Naive B cell (primary cell): ENCODE measurements around the gene CAMK1D. TPM values are rescaled to one million over a fixed set of nuclear protein-coding genes. Genes with fewer than 3 reads are reported as not detected.
A peak's percentile ranks its signal among the peaks of the same experiment; 100 is the strongest.

Experiments used
- ATAC-seq, 2 donors: fragments of 150-1000 bp; cut with Tn5 transposase; 2 replicates each; pipeline ENCODE4 v1.10.0; 2021; ENCODE audit warnings: low read depth in 2 of 2, mild to moderate bottlenecking in 2 of 2, moderate library complexity in 2 of 2
- DNase-seq: peaks from one replicate; pipeline ENCODE4 v3.0.0; 2022
- H3K27ac Mint-ChIP-seq, 6 donors: one replicate each; pipeline ENCODE4 v1.8.0; 2020 to 2022; ENCODE audit warnings: mild to moderate bottlenecking in 6 of 6, mixed read lengths in 6 of 6, moderate library complexity in 5 of 6, inconsistent platforms in 2 of 6
- H3K27me3 Mint-ChIP-seq, 3 donors: one replicate each; pipeline ENCODE4 v1.8.0; 2021 to 2022; ENCODE audit warnings: mixed read lengths in 3 of 3, mild to moderate bottlenecking in 1 of 3
- H3K36me3 Mint-ChIP-seq, 2 donors: one replicate each; pipeline ENCODE4 v1.8.0; 2020 to 2022; ENCODE audit warnings: mixed read lengths in 2 of 2, inconsistent platforms in 1 of 2, mild to moderate bottlenecking in 1 of 2
- H3K4me1 Mint-ChIP-seq, 3 donors: one replicate each; pipeline ENCODE4 v1.8.0; 2020 to 2022; ENCODE audit warnings: mixed read lengths in 3 of 3, inconsistent platforms in 1 of 3, mild to moderate bottlenecking in 1 of 3, moderate library complexity in 1 of 3
- H3K4me3 Mint-ChIP-seq, 8 donors: one replicate each; pipeline ENCODE4 v1.8.0; 2020 to 2022; ENCODE audit warnings: mild to moderate bottlenecking in 8 of 8, mixed read lengths in 8 of 8, moderate library complexity in 8 of 8, inconsistent platforms in 2 of 8
- H3K9me3 Mint-ChIP-seq, 7 donors: one replicate each; pipeline ENCODE4 v1.8.0; 2020 to 2022; ENCODE audit warnings: mixed read lengths in 7 of 7, mild to moderate bottlenecking in 5 of 7, inconsistent platforms in 2 of 7, moderate library complexity in 1 of 7
- polyA plus RNA-seq, 6 donors: library from polyadenylated mRNA; unstranded; fragments of 300-500 nt; fragmentation: Illumina TruSeq; gene quantifications; one replicate each; pipeline ENCODE4 v1.2.3, GENCODE V29; 2021; ENCODE audit warnings: low read depth in 6 of 6

Gene CAMK1D
- polyA plus RNA-seq, 6 donors from 2014 or later: 12.2 to 54.1 (median 35.6) TPM

GRCh38 chr10:12509016-12509793, 159.9 kb downstream of the CAMK1D start:
- H3K4me1 Mint-ChIP-seq: peaks cover 52 to 91% (median 87%) of the 10 kb centered on the region in 3 donors
- peak overlapping the region in 1 of 8 donors; percentile 20 for H3K4me3 Mint-ChIP-seq
- H3K27ac Mint-ChIP-seq: peak overlapping the region; percentile 2 to 90 (median 64)
- peaks cover 0 to 6% of the 10 kb centered on the region in 2 donors for H3K36me3 Mint-ChIP-seq
- ATAC-seq (peak; percentile 36 to 42), DNase-seq (no peak)
- no peaks in the 10 kb centered on the region for H3K9me3 Mint-ChIP-seq
- H3K27me3 Mint-ChIP-seq: no peaks in the 10 kb centered on the region

DNA sequence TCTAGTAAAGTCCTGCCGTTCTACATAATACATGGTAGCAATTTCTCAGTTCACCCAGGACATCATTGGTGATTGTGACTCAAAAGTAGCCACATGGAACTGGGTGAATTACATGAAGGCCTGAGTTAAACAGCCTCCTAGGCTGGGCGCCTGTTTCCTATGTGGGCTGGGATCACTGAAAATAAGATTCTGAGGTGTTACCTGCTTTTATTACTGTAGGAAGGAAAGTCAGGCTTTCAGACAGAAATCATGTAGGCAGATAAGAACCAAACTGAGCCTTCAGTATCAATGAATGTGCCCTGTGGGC, 160.4 kb downstream of the CAMK1D start:
- H3K27me3 Mint-ChIP-seq: no peaks in the 10 kb centered on the region
- H3K4me3 Mint-ChIP-seq: peak overlapping the region in 1 of 8 donors; percentile 20
- no peak for DNase-seq
- H3K9me3 Mint-ChIP-seq: no peaks in the 10 kb centered on the region
- H3K36me3 Mint-ChIP-seq: peaks cover 0 to 4% of the 10 kb centered on the region in 2 donors
- peak overlapping the region in 4 of 6 donors; percentile 47 to 90 (median 68) for H3K27ac Mint-ChIP-seq
- no peak for ATAC-seq
- H3K4me1 Mint-ChIP-seq: peaks cover 52 to 87% (median 84%) of the 10 kb centered on the region in 3 donors

DNA sequence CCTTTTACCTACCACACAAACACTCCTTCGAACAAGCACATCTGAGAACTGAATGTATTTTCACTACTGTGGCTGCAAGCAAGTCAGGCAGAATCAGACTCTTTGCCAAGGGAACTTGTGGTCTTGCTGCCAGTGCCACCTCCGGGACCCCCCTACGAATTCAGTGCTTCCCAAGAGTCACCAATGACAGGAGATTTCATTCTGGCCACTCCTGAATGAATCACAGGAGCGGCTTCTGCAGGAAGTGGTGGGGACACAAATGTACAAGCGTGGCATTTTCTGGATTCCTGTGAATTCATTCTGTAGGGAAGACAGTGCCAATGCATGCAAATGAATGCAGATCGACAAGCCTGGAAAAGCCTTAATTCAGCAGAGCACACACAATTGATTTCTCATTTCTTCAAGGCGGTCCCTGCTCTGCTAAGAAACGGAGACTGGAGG, 161.2 kb downstream of the CAMK1D start:
- Mint-ChIP-seq H3K27ac (peak overlapping the region in 4 of 6 donors; percentile 32 to 90 (median 57)), H3K4me3 (peak overlapping the region in 1 of 8 donors; percentile 59), H3K9me3 (no peaks in the 10 kb centered on the region), H3K4me1 (peaks cover 52 to 82% (median 80%) of the 10 kb centered on the region in 3 donors), H3K27me3 (no peaks in the 10 kb centered on the region), H3K36me3 (no peaks in the 10 kb centered on the region)
- ATAC-seq (no peak), DNase-seq (no peak)

GRCh38 chr10:12510984-12511383, 161.6 kb downstream of the CAMK1D start:
- peaks cover 52 to 82% (median 80%) of the 10 kb centered on the region in 3 donors for H3K4me1 Mint-ChIP-seq
- H3K4me3 Mint-ChIP-seq: no peak overlapping the region
- no peak for DNase-seq
- no peak for ATAC-seq
- H3K36me3 Mint-ChIP-seq: no peaks in the 10 kb centered on the region
- H3K27ac Mint-ChIP-seq: peak overlapping the region in 1 of 6 donors; percentile 52
- H3K9me3 Mint-ChIP-seq: no peaks in the 10 kb centered on the region
- H3K27me3 Mint-ChIP-seq: no peaks in the 10 kb centered on the region

DNA sequence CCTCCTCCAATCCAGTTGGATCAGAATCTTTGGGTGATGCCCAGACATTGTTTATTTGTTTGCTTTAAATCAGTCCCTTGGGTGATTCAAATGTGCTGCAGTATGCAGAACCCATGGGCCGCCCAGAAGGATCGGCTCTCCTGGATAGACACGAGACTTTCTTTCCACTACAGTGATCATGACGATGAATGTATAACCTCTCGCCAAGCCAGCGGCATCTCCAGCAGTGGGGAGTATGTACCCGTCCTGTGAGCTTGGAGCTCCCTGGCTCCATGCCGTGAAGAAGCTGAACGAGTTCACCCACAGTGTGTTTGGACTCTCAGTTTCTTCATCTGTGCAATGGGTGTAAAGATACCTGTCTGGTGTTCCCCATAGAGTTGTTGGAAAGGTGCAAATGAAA, 162.3 kb downstream of the CAMK1D start:
- peak overlapping the region in 3 of 6 donors; percentile 52 to 74 (median 63) for H3K27ac Mint-ChIP-seq
- H3K27me3 Mint-ChIP-seq: no peaks in the 10 kb centered on the region
- peaks cover 56 to 83% (median 80%) of the 10 kb centered on the region in 3 donors for H3K4me1 Mint-ChIP-seq
- no peak overlapping the region for H3K4me3 Mint-ChIP-seq
- no peaks in the 10 kb centered on the region for H3K36me3 Mint-ChIP-seq
- H3K9me3 Mint-ChIP-seq: no peaks in the 10 kb centered on the region
- no peak for DNase-seq
- ATAC-seq: no peak

DNA sequence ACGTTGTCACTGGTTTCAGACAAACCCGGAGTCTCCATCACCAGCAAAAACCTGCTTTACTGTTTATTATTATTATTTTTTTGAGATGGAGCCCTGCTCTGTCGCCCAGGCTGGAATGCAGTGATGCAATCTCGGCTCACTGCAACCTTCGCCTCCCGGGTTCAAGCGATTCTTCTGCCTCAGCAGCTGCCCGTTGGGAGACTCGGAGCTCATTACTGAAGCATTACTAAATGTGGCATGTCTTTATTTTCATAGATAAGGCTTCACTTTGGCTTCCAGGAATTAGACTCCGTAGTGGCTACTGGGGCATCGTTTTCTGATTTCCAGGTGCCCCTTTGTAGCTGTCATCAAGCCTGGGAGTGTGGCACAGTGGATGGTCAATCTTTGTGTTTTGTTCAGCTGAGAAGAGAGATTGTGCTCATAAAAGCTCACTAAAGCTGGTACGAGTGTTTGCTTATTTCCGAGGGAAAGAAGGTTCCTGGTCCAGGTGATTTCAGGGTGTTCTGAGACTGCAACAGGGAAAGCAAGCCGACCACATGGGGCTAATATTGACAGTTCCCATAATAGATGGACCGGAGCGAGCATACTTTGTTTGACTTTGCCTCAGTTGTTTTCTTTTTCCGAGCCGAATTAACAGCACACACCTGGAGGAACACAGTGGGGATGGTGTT, 163.1 kb downstream of the CAMK1D start:
- Mint-ChIP-seq H3K4me1 (peaks cover 49 to 83% (median 80%) of the 10 kb centered on the region in 3 donors), H3K27ac (peak overlapping the region; percentile 41 to 85 (median 76)), H3K27me3 (no peaks in the 10 kb centered on the region), H3K4me3 (no peak overlapping the region), H3K9me3 (no peaks in the 10 kb centered on the region), H3K36me3 (no peaks in the 10 kb centered on the region)
- DNase-seq: no peak
- ATAC-seq: no peak

DNA sequence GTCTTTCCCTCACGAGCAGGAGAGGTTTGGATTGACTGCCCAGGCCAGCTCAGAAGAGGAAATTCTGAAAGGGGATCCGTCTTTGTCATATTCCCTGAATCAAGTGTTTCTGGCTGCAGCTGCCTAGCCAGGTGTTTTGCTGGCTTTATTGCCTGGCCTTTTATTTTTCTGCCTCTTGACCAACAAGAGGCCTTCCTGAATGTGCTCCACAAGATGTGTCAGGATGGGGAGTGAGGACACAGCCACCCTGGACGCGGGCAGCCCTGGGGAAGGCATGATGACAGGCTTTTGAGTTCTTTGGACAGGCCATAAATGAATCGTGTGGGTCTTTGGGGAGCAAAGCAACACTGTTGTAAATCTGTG, 163.6 kb downstream of the CAMK1D start:
- no peak for ATAC-seq
- peak overlapping the region in 4 of 6 donors; percentile 64 to 94 (median 81) for H3K27ac Mint-ChIP-seq
- H3K9me3 Mint-ChIP-seq: no peaks in the 10 kb centered on the region
- no peaks in the 10 kb centered on the region for H3K36me3 Mint-ChIP-seq
- no peak overlapping the region for H3K4me3 Mint-ChIP-seq
- H3K27me3 Mint-ChIP-seq: no peaks in the 10 kb centered on the region
- DNase-seq: no peak
- H3K4me1 Mint-ChIP-seq: peaks cover 43 to 79% (median 75%) of the 10 kb centered on the region in 3 donors

- DNase-seq (no peak), ATAC-seq (no peak)
- peak overlapping the region in 5 of 6 donors; percentile 26 to 83 (median 47) for H3K27ac Mint-ChIP-seq
- no peaks in the 10 kb centered on the region for H3K27me3 Mint-ChIP-seq
- H3K4me3 Mint-ChIP-seq: peak overlapping the region in 2 of 8 donors; percentile 2 to 15
- no peaks in the 10 kb centered on the region for H3K36me3 Mint-ChIP-seq
- H3K4me1 Mint-ChIP-seq: peaks cover 34 to 69% (median 65%) of the 10 kb centered on the region in 3 donors
- no peaks in the 10 kb centered on the region for H3K9me3 Mint-ChIP-seq
These were observed 164.7 kb downstream of the CAMK1D start for GRCh38 chr10:12513775-12514673.

DNA sequence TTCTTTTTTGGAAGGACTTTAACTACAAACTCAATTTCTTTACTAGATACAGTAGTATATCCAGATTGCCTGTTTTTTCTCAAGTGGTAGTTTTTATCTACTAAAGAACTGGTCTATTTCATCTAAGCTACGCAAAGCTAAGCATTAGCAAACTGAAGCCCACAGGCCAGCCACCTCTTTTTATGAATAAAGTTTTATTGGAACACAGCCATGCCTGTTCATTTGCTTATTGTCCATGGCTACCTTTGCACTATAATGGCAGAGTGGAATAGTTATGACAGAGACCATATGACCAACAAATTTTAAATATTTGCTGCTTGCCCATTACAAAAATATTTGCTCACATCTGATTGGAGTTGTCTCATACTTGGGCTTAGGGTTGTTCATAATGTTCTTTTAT, 168.7 kb downstream of the CAMK1D start:
- Mint-ChIP-seq H3K9me3 (peaks cover 2 to 12% (median 8%) of the 10 kb centered on the region in 7 donors), H3K36me3 (peaks cover 9 to 11% of the 10 kb centered on the region in 2 donors), H3K27me3 (no peaks in the 10 kb centered on the region), H3K4me3 (no peak overlapping the region), H3K4me1 (peaks cover 29 to 43% (median 38%) of the 10 kb centered on the region in 3 donors), H3K27ac (no peak overlapping the region)
- ATAC-seq (no peak), DNase-seq (no peak)

DNA sequence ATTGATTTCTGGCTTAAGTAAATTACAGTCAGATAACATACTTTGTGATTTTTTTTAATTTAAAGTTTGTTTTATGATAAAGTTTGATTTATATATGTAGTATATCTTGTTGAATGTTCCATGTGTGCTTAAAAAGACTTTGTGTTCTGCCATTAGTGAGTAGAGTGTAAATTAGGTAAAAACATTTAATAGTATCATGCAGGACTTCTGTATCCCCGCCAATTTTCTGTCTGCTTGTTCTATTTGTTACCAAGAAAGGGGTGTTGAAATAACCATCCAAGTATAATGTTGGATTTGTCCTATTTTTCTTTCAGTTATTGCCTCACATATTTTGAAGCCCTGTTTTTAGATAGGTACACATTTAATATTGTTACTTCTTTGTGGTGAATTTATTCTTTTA, 172.1 kb downstream of the CAMK1D start:
- no peak for DNase-seq
- peaks cover 11 to 18% of the 10 kb centered on the region in 2 donors for H3K36me3 Mint-ChIP-seq
- H3K9me3 Mint-ChIP-seq: peaks cover 4 to 18% (median 12%) of the 10 kb centered on the region in 7 donors
- peak overlapping the region in 1 of 6 donors; percentile 38 for H3K27ac Mint-ChIP-seq
- no peaks in the 10 kb centered on the region for H3K27me3 Mint-ChIP-seq
- H3K4me3 Mint-ChIP-seq: no peak overlapping the region
- no peak for ATAC-seq
- peaks cover 20 to 36% (median 31%) of the 10 kb centered on the region in 3 donors for H3K4me1 Mint-ChIP-seq

DNA sequence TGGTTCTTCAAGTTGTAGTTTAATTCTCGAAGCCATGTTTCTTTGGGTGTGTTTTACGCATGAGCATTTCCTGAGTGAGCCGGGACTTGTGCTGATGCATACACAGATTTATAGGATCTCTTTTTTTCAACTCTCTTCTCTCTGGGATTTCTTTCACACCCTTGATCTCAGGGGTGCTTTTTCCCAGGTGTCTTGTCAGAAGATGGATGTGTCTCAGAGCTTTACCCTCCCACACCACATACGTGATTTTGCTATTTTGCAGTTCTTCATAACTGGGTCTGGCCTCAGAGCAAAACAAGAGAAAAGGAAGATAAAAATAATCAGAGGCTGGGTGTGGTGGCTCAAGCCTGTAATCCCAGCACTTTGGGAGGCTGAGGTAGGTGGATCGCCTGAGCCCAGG, 177.0 kb downstream of the CAMK1D start:
- Mint-ChIP-seq H3K9me3 (peaks cover 4 to 13% (median 10%) of the 10 kb centered on the region in 7 donors), H3K4me1 (peaks cover 20 to 54% (median 46%) of the 10 kb centered on the region in 3 donors), H3K36me3 (peaks cover 6 to 16% of the 10 kb centered on the region in 2 donors), H3K4me3 (no peak overlapping the region), H3K27ac (peak overlapping the region in 5 of 6 donors; percentile 22 to 81 (median 59)), H3K27me3 (no peaks in the 10 kb centered on the region)
- no peak for DNase-seq
- no peak for ATAC-seq

GRCh38 chr10:12529976-12530375, 180.6 kb downstream of the CAMK1D start:
- H3K36me3 Mint-ChIP-seq: peaks cover 10 to 18% of the 10 kb centered on the region in 2 donors
- no peak for DNase-seq
- H3K4me3 Mint-ChIP-seq: no peak overlapping the region
- peaks cover 0 to 5% (median 3%) of the 10 kb centered on the region in 7 donors for H3K9me3 Mint-ChIP-seq
- H3K27me3 Mint-ChIP-seq: no peaks in the 10 kb centered on the region
- no peak overlapping the region for H3K27ac Mint-ChIP-seq
- peaks cover 31 to 59% (median 54%) of the 10 kb centered on the region in 3 donors for H3K4me1 Mint-ChIP-seq
- ATAC-seq: no peak
